Liver (tissue), 9 donors: ENCODE results near the gene TNPO3. TPM values are rescaled to one million over a fixed set of nuclear protein-coding genes. Genes with fewer than 3 reads are reported as not detected.

Experiments
- DNase-seq: peaks from one replicate; pipeline ENCODE4 v3.0.0-alpha.2; 2017; ENCODE audit warnings: low spot score
- H3K27ac ChIP-seq, 2 donors: one replicate each; pipeline ENCODE4 v1.7.0; 2013; ENCODE audit warnings: inconsistent platforms in 2 of 2, low read length in 2 of 2, control low read depth in 1 of 2, low read depth in 1 of 2, mild to moderate bottlenecking in 1 of 2
- H3K27me3 ChIP-seq, 4 donors: one replicate each; pipeline versions ENCODE4 v1.6.1 to v1.7.0; 2013; ENCODE audit warnings: low read length in 3 of 4, inconsistent platforms in 1 of 4, mild to moderate bottlenecking in 1 of 4, moderate library complexity in 1 of 4; ENCODE audit not compliant: control insufficient read depth in 4 of 4, insufficient read depth in 4 of 4
- H3K36me3 ChIP-seq, 4 donors: one replicate each; pipeline versions ENCODE4 v1.6.1 to v1.7.0; 2013; ENCODE audit warnings: low read length in 3 of 4, mild to moderate bottlenecking in 3 of 4, low read depth in 1 of 4, moderate library complexity in 1 of 4; ENCODE audit not compliant: control insufficient read depth in 4 of 4, insufficient read depth in 3 of 4
- H3K4me1 ChIP-seq, 4 donors: one replicate each; pipeline versions ENCODE4 v1.6.1 to v1.7.0; 2013; ENCODE audit warnings: low read length in 3 of 4, mild to moderate bottlenecking in 3 of 4, moderate library complexity in 1 of 4; ENCODE audit not compliant: control insufficient read depth in 4 of 4, insufficient read depth in 4 of 4
- H3K4me3 ChIP-seq, 3 donors: one replicate each; pipeline versions ENCODE4 v1.6.1 to v1.7.0; 2013; ENCODE audit warnings: low read length in 3 of 3, control low read depth in 1 of 3, low read depth in 1 of 3, mild to moderate bottlenecking in 1 of 3
- H3K9ac ChIP-seq, 2 donors: one replicate each; pipeline ENCODE4 v1.7.0; 2013; ENCODE audit warnings: low read length in 2 of 2, mild to moderate bottlenecking in 2 of 2, moderate library complexity in 2 of 2, control low read depth in 1 of 2, low read depth in 1 of 2
- H3K9me3 ChIP-seq, 4 donors: one replicate each; pipeline versions ENCODE4 v1.6.1 to v1.7.0; 2013; ENCODE audit warnings: low read length in 3 of 4; ENCODE audit not compliant: control insufficient read depth in 4 of 4
- CTCF ChIP-seq: fragments of 150-350 bp; IDR thresholded peaks from 2 replicates; pipeline ENCODE4 v1.5.1; 2017; ENCODE audit warnings: improper control_type of control experiment, low read depth, low read length; ENCODE audit not compliant: missing input control
- EGR1 ChIP-seq, 2 donors: IDR thresholded peaks; 2 replicates each; pipeline ENCODE4 v1.6.1; 2016 to 2018; ENCODE audit warnings: antibody characterized with exemption in 2 of 2, low read depth in 2 of 2
- FOXA1 ChIP-seq: IDR thresholded peaks from 2 replicates; pipeline ENCODE4 v1.6.1; 2016; ENCODE audit warnings: antibody characterized with exemption
- FOXA2 ChIP-seq: IDR thresholded peaks from 2 replicates; pipeline ENCODE4 v1.6.1; 2016; ENCODE audit warnings: antibody characterized with exemption
- GABPA ChIP-seq, 2 donors: IDR thresholded peaks in 1 of 2; conservative IDR thresholded peaks in 1 of 2; 2 replicates each; pipeline ENCODE4 v1.6.1; 2016; ENCODE audit warnings: antibody characterized with exemption in 2 of 2, mild to moderate bottlenecking in 1 of 2, moderate library complexity in 1 of 2
- HNF4A ChIP-seq, 2 donors: conservative IDR thresholded peaks; 2 replicates each; pipeline ENCODE4 v1.6.1; 2016; ENCODE audit warnings: antibody characterized with exemption in 2 of 2, mild to moderate bottlenecking in 2 of 2
- HNF4G ChIP-seq: IDR thresholded peaks from 2 replicates; pipeline ENCODE4 v1.6.1; 2016; ENCODE audit warnings: antibody characterized with exemption
- JUND ChIP-seq, 2 donors: IDR thresholded peaks; 2 replicates each; pipeline ENCODE4 v1.6.1; 2016; ENCODE audit warnings: antibody characterized with exemption in 2 of 2
- NR2F2 ChIP-seq: IDR thresholded peaks from 2 replicates; pipeline ENCODE4 v1.6.1; 2016; ENCODE audit warnings: antibody characterized with exemption
- RAD21 ChIP-seq, 2 donors: IDR thresholded peaks; 2 replicates each; pipeline ENCODE4 v1.6.1; 2016; ENCODE audit warnings: antibody characterized with exemption in 2 of 2, mild to moderate bottlenecking in 2 of 2
- REST ChIP-seq: IDR thresholded peaks from 2 replicates; pipeline ENCODE4 v1.6.1; 2016; ENCODE audit warnings: antibody characterized with exemption, mild to moderate bottlenecking
- RXRA ChIP-seq, 2 donors: IDR thresholded peaks; 2 replicates each; pipeline ENCODE4 v1.6.1; 2017 to 2018; ENCODE audit warnings: antibody characterized with exemption in 2 of 2, mild to moderate bottlenecking in 1 of 2
- SP1 ChIP-seq: IDR thresholded peaks from 2 replicates; pipeline ENCODE4 v1.6.1; 2018; ENCODE audit warnings: antibody characterized with exemption, mild to moderate bottlenecking
- TAF1 ChIP-seq: conservative IDR thresholded peaks from 2 replicates; pipeline ENCODE4 v1.6.1; 2016; ENCODE audit warnings: antibody characterized with exemption, mild to moderate bottlenecking
- YY1 ChIP-seq: IDR thresholded peaks from 2 replicates; pipeline ENCODE4 v1.6.1; 2016; ENCODE audit warnings: antibody characterized with exemption, mild to moderate bottlenecking
- ZBTB33 ChIP-seq: IDR thresholded peaks from 2 replicates; pipeline ENCODE4 v1.6.1; 2016; ENCODE audit warnings: antibody characterized with exemption
- WGBS: extraction: QIAGEN DNeasy Blood & Tissue Kit; methylation state at CpG from one replicate; pipeline ENCODE4 v1.1.7; 2013; 5-methylcytosine and 5-hydroxymethylcytosine counted together
- polyA plus RNA-seq, 2 donors: library from polyadenylated mRNA; stranded (reverse) in 1 of 2; unstranded in 1 of 2; fragments of 200-250 nt in 1 of 2; fragments of >200 nt in 1 of 2; fragmentation: Nextera tagmentation in 1 of 2; extraction: Ambion mirVana in 1 of 2; gene quantifications; one replicate each; pipeline versions ENCODE4 v1.2.1 to v1.2.3, GENCODE V29; 2013 to 2015
- total RNA-seq, 2 donors: library from RNA; depleted of rRNA; stranded (reverse); fragments of >200 nt; gene quantifications; one replicate each; pipeline ENCODE4 v1.2.3, GENCODE V29; 2014
- TF ChIP-seq, protein P1 (sequence below): IDR thresholded peaks from 2 replicates; pipeline ENCODE4 v1.6.1; 2016; ENCODE audit warnings: antibody characterized with exemption
- donor health status: healthy.
- donor health status: healthy.
- donor health status: healthy.
- donor health status: healthy.
- donor health status: healthy.

TNPO3 gene
- total and polyA plus RNA-seq, 4 donors = 9.2 to 38.9 (median 20.0) TPM

- no peaks in the 10 kb centered on the region for H3K9me3 ChIP-seq
- DNase-seq = no peak
- H3K27me3 ChIP-seq = no peaks in the 10 kb centered on the region
- no peak overlapping the region for H3K9ac ChIP-seq
- peaks cover 10 to 38% (median 31%) of the 10 kb centered on the region in 4 donors for H3K4me1 ChIP-seq
- WGBS = 46% methylated on average over 8 of the region's 8 CpGs
- no peak overlapping the region for H3K27ac ChIP-seq
- no peak overlapping the region for H3K4me3 ChIP-seq
- H3K36me3 ChIP-seq = no peaks in the 10 kb centered on the region
- TF ChIP-seq REST = peak; percentile 94
- TF ChIP-seq NR2F2 = no peak
- no peak for TF ChIP-seq SP1
- TF ChIP-seq HNF4A (conservative IDR thresholded peaks at IDR 0.05) = no peak
Observed at GRCh38 chr7:129098409-129099084, 43.6 kb upstream of the TNPO3 start.

GRCh38 chr7:129095258-129095657 is 40.3 kb upstream of the TNPO3 start:
- Histone ChIP-seq H3K36me3 (no peaks in the 10 kb centered on the region), H3K27ac (no peak overlapping the region), H3K9me3 (no peaks in the 10 kb centered on the region), H3K4me1 (peaks cover 7 to 17% (median 10%) of the 10 kb centered on the region in 4 donors), H3K4me3 (no peak overlapping the region), H3K9ac (no peak overlapping the region), H3K27me3 (no peaks in the 10 kb centered on the region)
- WGBS = 68% methylated on average over 6 of the region's 6 CpGs
- TF ChIP-seq REST = no peak
- TF ChIP-seq YY1 = no peak
- no peak for TF ChIP-seq ZBTB33
- no peak for TF ChIP-seq EGR1 (IDR thresholded peaks at IDR 0.05; ENCODE audit: low read depth in 2 of 2)
- TF ChIP-seq FOXA1 = no peak
- no peak for TF ChIP-seq HNF4A (conservative IDR thresholded peaks at IDR 0.05)
- TF ChIP-seq JUND (IDR thresholded peaks at IDR 0.05) = no peak
- TF ChIP-seq NR2F2 = no peak
- no peak for TF ChIP-seq FOXA2
- TF ChIP-seq, protein P1, sequence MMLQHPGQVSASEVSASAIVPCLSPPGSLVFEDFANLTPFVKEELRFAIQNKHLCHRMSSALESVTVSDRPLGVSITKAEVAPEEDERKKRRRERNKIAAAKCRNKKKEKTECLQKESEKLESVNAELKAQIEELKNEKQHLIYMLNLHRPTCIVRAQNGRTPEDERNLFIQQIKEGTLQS = no peak
- TF ChIP-seq RXRA (IDR thresholded peaks at IDR 0.05) = no peak
- no peak for TF ChIP-seq RAD21 (IDR thresholded peaks at IDR 0.05)
- TF ChIP-seq CTCF = no peak
- TF ChIP-seq TAF1 = no peak
- TF ChIP-seq GABPA (IDR thresholded peaks at IDR 0.05 in 1 of 2, conservative IDR thresholded peaks at IDR 0.05 in 1 of 2) = no peak
- TF ChIP-seq HNF4G = no peak
- no peak for TF ChIP-seq SP1
- no peak for DNase-seq
